NCI-H524 treated with DMSO at 0.1 percent for 48 hours (cell line): ENCODE results near the gene EPHB4.
"Not testable (repeated sequence)": the region's sequence is repeated elsewhere in the genome, so short reads cannot be mapped to it uniquely, and the experiment has no call there.

Source experiments
- DNase-seq: peaks from one replicate; lab custom pipeline; 2025; lab: John Stamatoyannopoulos, UW

EPHB4 gene

DNA sequence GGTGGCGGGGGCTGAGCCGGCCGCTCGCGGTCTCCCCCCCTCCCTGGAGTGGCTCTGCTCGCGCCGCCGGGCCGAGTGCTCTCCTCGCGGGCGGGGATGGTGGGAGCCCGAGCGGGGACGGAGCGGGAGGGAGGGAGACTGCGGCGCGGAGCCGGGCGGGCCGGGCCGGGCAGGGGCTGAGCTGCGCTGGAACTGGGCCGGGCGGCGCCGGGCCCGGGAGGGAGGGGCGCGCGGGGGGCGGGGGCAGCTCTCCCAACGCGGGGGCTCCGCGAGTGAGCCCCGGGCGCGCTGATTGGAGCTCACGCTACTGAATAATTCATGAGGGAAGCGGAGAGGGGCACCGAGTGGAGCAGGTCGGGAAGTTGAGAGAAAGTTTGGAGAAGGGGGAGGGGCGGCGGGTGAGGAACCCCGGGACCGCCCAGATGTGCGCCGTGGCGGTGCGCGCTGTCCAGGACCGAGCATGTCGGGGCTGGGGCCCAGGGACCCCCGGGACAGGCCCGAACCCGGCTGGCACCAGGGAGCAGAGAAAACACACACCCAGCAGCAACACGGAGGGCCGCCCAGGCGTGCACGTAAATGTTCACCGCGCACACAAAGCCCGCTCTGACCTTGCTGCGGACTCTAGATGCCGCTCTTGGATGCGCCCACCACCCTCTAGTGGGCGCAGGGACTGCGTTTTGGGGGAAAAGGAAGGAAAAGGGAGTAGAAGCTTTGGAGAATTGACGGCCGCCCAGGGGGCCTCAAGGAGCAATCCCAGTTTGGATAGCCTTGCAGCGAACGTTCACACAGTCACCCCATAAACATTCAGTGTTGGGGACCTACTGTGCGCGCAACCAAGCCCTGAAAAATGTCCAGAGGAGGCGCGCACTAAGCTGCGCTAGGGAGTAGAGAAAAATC lies at the start of gene EPHB4:
TSS of gene EPHB4 (minus strand) at position 194 of the 897 bp plus-strand sequence. CDS start 493 bp downstream, outside the sequence.
- no peak for DNase-seq

DNA sequence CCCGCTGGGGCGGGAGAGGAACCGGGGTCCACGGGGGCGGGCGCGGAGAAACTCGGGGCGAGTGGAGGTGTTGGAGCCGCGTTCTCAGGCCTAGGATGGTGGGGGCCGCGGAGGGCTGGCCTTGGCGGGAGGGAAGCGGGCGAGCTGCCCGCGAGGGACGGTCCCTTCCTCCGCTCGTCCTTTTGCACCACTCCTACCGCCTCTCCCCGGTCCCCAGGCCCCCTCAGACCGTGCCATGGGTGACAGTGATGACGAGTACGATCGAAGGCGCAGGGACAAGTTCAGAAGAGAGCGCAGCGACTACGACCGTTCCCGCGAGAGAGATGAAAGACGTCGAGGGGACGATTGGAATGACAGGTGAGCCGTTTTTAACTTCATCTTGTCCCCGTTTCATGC lies 48.0 kb upstream of the EPHB4 start:
- DNase-seq: no peak

DNA sequence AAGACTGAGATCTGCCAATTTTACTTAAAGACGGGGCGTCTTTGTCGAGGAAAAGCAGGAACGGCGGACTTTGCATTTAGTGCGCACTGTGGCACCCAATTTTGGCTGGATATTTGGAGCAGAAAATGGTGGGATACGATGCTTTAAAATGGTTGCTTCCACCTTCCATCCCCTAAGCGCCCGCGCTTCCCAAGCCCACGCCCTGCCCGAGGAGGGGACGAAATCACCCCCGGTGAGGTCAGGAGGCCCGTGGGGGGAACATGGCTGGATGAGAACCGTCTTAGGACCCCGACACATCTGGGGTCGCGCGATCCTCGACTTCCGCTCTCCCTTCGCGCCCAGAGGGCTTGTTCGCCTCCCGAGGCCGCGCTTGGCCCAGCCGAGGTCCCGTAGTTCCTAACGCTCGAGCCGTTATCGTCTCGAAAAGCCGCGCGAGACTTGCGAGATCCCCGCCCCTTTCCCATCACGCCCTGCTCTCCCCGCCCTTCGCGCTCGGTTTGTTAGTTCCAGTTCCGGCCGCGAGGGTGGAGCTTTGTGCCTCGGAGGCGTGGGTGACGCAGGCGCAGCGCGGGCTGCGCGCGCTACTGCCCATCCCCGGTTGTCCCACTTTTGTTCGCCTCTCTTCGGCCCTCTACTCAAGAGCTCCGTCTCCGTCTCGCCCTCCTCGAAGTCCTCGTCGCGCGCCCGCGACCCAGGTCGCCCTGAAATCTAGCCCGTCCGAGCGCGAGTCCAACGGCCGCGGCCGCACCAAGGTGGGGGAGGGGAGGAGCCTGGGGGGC lies 47.4 kb upstream of the EPHB4 start, which contains the start of gene SRRT:
TSS of gene SRRT (plus strand) at position 527 of the 779 bp plus-strand sequence. CDS start 488 bp downstream, outside the sequence.
- peak; percentile 57 for DNase-seq

DNA sequence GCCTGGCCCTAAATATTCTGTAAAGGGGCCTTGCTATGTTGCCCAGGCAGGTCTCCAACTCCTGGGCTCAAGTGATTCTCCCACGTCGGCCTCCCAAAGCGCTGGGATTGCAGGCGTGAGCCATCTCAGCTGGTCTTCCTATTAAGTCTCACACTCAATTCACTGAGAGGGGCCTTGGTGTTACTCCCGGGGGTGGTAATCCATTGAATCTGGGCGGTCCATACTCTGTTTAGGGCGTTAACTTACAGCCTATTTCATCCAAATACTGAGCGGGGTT lies 46.9 kb upstream of the EPHB4 start:
- DNase-seq: no peak

DNA sequence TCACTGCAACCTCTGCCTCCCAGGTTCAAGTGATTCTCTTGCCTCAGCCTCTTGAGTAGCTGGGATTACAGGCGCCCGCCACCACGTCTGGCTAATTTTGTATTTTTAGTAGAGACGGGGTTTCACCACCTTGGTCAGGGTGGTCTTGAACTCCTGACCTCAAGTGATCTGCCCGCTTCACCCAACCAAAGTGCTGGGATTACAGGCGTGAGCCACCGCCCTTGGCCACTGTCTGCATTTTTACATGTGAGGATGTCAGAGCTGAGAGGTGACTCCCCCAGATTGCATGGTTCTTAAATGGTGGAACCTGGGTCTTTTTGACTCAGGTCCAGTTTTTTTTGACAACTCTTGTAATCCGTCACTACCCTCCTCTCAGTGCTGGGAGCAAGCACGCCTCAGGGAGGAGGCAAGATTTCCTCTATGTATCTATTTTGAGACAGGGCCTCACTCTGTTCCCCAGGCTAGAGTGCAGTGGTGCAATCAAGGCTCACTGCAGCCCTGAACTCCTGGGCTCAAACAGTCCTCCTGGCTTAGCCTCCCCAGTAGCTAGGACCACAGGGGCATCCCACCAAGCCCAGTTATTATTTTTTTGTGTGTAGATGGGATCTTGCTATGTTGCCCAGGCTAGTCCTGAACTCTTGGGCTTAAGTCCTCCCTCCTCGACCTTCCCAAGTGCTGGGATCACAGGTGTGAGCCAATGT lies 46.4 kb upstream of the EPHB4 start:
- DNase-seq: no peak

DNA sequence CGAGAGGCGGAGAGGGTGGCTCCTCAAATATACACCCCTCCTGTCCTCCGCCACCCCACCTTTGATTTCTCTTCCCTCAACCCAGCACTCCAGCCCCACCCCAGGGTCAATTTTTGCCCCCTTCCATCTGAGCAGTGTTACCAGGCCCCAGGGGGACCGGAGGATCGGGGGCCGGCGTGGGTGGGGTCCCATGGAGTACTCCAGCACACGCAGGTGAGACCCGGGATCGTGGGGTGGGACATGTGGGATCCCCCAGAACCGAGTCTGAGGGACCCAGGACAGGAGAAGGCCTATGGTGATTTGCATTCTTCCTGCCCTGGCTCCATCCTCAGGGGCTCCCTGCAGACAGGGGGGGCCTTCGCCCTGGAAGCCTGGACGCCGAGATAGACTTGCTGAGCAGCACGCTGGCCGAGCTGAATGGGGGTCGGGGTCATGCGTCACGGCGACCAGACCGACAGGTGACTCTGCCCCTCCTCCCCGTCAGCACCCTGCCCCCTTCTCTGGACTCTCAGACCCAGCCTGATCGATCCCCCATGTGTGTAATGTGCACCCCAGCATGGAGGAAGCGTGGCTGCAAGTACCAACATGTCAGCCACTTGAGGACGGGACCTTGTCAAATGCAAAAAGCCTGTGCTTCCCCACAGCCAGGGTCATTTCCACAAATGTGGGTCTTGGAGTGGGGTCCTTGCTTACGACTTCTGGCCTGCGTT lies 40.6 kb upstream of the EPHB4 start:
- no peak for DNase-seq

DNA sequence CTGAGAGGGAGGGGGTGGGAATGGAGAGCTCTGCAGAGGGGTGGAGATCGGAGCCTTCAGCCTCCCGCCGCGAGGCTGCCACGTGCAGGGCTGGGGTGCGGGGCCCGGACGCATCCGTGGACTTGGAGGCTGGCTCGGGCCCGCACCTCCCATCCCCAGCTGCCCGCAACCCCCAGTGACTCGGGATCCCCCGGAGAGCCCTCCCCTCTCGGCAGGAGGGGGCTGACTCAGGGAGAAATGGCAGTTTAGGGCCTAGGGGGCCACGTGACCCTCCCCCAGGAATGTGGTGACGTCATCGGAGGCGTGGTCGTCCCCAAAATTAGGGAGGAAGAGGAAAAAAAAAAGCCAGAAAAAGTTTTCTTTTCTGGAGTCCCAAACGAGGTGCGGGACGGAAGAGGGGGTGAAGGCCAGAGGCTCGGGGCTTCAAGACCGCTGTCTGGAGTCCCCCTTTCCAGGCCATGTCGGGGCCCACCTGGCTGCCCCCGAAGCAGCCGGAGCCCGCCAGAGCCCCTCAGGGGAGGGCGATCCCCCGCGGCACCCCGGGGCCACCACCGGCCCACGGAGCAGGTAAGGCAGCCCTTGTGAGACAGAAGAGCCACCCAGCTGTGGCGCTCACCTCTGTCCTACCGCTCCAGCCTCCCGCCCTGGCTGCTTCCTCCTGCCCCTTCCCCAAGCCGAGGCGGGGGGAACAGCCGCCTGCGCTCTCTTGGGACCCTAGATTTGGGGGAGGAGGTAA lies 39.9 kb upstream of the EPHB4 start, which contains the start of gene TRIP6:
TSS of gene TRIP6 (plus strand) at position 348 of the 736 bp plus-strand sequence. CDS start at position 459, 111 bp downstream.
- DNase-seq: no peak

DNA sequence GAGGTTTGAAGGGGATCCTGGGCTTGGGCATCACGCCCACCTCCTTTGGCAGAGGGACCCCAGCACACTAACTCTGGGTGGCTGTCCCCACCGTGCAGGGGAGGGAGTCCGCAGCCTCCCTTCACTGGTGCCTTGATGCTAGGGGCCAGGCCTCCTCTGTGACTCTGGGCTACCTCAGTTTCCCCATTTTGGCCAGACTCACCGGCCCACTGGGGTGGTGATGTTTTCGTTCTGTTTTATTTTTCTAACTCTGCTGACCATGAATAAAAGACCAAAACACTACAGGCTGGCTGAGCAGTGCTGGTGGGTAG lies 39.4 kb upstream of the EPHB4 start:
- no peak for DNase-seq

DNA sequence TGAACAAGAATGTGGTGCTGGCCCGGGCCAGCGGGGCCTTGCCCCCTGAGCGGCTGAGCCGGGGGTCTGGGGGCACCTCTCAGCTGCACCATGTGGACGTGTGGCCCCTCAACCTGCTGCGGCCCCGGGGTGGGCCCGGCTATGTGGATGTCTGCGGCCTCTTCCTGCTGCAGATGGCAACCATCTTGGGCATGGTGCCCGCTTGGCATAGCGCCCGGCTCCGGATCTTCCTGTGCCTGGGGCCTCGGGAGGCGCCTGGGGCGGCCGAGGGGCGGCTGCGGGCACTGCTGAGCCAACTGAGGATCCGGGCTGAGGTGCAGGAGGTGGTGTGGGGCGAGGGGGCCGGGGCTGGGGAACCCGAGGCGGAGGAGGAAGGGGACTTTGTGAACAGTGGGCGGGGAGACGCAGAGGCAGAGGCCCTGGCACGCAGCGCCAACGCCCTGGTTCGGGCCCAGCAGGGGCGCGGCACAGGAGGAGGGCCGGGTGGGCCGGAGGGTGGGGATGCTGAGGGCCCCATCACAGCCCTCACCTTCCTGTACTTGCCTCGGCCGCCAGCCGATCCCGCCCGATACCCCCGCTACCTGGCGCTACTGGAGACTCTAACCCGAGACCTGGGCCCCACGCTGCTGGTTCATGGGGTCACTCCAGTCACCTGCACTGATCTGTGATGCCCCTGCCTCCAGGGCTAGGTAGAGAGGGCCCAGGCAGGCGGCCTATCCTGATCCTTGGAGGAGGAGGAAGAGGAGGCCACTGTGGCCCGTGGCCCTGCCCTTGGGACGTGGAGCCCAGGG lies 38.8 kb upstream of the EPHB4 start:
- DNase-seq: no peak

DNA sequence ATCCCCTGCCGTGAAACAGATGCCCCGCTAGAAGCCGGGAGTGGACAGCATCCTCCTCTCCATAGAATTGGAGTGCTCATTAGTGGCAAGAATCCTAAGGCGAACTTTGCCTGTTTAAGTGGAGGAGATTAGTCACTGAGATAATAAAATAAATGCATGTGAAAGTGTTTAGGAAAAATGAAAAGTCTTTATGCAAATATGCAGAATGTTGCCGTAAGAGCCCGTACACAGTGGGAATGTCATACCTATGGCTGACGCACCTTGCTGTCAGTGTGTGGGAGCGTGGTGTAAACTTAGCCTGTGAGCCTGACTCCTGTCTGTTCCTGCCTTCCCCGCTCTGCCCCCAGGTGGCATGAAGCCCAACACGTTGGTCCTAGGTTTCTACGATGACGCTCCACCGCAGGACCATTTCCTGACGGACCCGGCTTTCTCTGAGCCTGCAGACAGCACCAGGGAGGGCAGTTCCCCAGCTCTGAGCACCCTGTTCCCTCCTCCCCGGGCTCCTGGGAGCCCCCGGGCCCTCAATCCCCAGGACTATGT lies 38.1 kb upstream of the EPHB4 start:
- DNase-seq: no peak

DNA sequence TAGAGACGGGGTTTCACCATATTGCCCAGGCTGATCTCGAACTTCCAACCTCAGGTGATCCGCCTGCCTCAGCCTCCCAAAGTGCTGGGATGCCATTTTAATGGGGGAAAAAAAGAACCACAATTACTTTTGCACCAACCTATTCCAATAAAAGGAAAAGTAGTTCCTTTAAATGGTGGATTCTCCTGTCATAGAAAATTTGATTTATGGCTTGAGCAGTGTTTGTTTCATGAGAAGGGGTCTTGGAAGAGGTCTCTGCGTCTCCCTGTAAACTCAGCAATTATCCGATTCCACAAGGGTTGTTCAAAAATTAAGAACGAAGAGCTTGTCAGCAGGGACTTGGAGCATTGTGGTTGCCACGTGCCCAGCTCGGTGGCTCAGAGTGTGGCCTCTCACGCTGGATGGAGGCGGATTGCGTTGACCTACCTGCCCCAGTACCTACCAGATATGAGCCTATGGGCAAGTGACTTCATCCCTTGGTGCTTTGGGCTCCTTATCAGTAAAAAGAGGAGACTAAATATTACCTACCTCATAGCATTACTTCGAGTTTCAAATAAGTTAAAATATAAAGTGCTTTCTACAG lies 37.0 kb upstream of the EPHB4 start:
- no peak for DNase-seq

DNA sequence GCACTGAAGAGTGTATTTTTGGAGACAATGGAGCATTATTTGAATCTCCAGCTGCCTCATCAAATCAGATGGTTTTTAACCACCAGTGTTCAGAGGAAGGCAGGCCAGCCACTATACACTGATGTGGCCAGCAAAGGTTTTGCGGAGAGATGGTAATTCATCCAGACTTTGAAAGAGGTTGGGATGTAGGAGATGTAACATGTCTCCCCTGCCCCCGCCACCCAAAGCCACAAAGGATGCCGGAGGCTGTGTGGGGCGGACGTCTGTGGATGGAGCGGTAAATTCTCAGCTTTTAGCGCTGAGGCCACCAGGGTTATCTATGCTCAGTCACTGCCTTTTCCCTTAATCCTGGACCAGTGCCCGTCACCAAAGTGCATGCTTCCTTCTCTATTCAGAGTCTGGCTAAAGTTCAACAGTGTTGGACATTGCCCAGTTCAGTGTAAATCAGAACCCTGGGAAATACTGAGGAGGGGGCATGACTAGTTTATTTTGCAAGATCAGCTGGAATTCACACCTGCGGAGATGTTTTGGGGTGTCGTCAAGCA lies 36.2 kb upstream of the EPHB4 start:
- no peak for DNase-seq

DNA sequence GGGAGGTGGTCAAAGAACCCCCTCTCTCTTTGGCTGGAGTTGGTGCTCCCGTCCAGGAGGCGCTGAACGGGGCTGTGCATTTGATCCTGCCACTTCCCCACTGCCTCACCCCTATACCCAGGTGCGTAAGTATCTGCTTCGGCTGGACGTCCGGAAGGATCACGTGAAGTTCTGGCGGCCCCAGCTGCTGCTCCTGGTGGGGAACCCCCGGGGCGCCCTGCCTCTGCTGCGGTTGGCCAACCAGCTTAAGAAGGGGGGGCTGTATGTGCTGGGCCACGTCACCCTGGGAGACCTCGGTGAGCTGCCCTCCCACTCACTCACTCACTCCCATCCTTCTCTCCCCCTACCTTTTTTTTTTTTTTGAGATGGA lies 34.3 kb upstream of the EPHB4 start:
- no peak for DNase-seq

DNA sequence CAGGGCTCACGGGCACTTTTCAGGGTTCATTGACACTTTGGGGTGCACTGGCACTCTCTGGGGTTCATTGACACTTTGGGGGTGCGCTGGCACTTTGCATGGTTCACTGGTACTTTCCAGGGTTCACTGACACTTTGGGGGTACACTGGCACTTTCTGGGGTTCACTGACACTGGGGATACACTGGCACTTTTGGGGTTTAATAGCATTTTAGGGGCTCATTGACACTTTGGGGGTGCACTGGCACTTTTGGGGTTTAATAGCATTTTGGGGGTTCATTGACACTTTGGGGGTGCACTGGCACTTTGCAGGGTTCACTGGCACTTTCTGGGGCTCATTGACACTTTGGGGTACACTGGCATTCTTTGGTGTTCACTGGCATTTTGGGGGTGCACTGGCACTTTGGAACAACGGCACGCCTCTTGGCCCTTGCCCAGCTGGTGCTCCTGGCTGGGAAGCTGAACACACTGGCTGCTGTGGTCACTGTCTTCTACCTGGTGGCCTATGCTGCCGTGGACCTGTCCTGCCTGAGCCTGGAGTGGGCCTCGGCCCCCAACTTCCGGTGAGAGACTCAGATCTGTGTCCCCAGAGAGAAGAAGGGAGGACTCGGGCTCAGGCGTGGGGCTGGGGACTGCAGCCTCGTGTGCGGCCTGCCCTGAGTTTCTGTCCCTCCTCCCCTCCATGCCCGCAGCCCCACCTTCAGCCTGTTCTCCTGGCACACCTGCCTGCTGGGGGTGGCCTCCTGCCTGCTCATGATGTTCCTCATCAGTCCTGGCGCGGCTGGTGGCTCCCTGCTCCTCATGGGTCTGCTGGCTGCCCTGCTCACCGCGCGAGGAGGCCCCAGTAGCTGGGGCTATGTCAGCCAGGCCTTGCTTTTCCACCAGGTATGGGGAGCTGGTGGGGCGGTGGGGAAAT lies 33.6 kb upstream of the EPHB4 start:
- no peak for DNase-seq

DNA sequence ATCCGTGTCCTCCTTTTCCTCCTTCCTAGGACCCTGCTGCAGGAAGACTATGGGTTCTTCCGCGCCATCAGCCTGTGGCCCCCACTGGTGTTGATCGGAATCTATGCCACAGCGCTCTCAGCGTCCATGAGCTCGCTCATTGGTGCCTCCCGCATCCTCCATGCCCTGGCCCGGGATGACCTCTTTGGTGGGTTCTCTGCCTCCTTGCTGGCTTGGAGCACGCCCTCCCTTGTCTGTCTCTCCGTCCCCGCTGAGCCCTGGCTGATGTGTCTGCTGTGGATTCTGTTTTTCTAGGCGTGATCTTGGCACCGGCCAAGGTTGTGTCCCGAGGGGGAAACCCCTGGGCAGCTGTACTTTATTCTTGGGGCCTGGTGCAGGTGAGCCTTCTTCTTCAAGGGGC lies 32.5 kb upstream of the EPHB4 start:
- DNase-seq: no peak

DNA sequence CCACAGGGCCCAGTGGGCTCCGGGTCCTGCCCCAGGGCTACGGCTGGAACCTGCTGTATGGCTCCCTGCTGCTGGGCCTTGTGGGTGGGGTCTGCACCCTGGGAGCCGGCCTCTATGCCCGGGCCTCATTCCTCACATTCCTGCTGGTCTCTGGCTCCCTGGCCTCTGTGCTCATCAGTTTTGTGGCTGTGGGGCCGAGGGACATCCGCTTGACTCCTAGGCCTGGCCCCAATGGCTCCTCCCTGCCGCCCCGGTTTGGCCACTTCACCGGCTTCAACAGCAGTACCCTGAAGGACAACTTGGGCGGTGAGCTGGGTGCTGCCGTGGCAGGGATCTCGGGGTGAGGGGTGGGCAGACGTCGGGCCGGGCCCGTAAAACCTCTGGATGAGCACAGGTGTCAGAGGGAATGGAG lies 29.6 kb upstream of the EPHB4 start:
- no peak for DNase-seq

DNA sequence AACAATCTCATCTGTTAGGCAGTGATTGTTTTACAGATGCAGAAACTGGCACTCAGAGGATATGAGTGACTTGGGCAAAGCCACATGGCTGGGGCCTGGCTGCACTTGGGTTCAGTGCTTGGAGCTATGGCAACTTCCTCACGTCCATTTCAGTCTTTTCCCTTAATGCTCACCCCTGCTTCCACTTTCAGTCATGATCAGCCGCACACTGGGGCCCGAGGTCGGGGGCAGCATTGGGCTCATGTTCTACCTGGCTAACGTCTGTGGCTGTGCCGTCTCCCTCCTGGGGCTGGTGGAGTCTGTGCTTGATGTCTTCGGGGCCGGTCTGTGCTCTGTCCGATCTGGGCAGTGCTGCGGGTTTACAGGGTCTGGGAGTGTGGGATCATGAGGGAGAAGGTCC lies 28.2 kb upstream of the EPHB4 start:
- DNase-seq: no peak

DNA sequence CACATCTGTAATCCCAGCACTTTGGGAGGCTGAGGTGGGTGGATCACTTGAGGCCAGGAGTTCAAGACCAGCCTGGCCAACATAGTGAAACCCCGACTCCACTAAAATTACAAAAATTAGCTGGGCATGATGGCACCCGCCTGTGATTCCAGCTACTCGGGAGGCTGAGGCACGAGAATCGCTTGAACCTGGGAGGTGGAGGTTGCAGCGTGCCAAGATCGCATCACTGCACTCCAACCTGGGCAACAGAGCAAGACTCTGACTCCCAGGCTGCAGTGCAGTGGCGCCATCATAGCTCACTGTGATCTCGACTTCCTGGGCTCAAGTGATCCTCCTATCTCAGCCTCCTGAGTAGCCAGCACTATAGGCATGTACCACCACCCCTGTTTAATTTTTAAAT lies 27.6 kb upstream of the EPHB4 start:
- DNase-seq: not testable (repeated sequence)
